ENCODE data around the gene ZNF580.

The ZNF580 gene

GRCh38 chr19:55690769-55691545 is 50.2 kb downstream of the ZNF580 start:
- in situ Hi-C loops (cut with MboI; ENCODE audit: low sequenced_read_pairs, unreplicated experiment) = no loop called here
- no peak for DNase-seq (ENCODE audit: low spot score)
- TF ChIP-seq, protein P1, sequence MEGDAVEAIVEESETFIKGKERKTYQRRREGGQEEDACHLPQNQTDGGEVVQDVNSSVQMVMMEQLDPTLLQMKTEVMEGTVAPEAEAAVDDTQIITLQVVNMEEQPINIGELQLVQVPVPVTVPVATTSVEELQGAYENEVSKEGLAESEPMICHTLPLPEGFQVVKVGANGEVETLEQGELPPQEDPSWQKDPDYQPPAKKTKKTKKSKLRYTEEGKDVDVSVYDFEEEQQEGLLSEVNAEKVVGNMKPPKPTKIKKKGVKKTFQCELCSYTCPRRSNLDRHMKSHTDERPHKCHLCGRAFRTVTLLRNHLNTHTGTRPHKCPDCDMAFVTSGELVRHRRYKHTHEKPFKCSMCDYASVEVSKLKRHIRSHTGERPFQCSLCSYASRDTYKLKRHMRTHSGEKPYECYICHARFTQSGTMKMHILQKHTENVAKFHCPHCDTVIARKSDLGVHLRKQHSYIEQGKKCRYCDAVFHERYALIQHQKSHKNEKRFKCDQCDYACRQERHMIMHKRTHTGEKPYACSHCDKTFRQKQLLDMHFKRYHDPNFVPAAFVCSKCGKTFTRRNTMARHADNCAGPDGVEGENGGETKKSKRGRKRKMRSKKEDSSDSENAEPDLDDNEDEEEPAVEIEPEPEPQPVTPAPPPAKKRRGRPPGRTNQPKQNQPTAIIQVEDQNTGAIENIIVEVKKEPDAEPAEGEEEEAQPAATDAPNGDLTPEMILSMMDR (IDR thresholded peaks at IDR 0.05; ENCODE audit: borderline replicate concordance, control extremely low read depth, extremely low read depth, insufficient read depth, missing control alignments) = no peak

DNA sequence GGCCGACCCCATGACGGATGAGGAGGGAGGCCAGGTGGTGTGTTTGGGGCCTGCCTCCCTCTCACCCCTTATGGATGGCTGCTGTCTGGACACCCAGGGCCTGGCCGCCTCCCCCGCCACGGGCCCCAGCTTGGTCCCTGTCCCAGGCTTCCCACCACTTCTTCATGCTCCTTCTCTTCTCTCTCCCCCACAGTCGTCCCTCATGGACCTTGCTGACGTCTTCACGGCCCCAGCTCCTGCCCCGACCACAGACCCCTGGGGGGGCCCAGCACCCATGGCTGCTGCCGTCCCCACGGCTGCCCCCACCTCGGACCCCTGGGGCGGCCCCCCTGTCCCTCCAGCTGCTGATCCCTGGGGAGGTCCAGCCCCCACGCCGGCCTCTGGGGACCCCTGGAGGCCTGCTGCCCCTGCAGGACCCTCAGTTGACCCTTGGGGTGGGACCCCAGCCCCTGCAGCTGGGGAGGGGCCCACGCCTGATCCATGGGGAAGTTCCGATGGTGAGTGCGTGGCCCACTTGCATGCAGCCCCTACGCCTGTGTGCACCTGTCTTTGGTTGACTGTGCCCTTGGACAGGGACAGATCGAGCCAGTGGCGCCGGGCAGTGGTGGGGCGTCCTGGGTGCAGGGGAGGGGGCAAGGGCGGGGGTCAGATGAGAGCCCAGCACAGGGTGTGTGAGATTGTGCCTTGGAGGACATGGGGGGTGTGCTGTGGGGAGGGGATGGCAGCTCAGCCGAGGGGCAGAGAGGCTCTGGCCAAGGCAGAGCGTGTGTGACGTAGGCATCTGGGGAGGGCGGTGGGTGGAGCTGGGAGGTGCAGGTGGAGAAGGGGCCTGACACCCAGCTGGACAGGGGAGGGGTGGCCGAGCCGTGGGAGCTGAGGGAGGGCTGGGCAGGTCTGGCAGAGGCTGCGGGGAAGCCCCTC is 51.0 kb downstream of the ZNF580 start:
- DNase-seq (ENCODE audit: low spot score) = peak; percentile 37
- TF ChIP-seq, protein P1 (IDR thresholded peaks at IDR 0.05; ENCODE audit: borderline replicate concordance, control extremely low read depth, extremely low read depth, insufficient read depth, missing control alignments) = no peak
- in situ Hi-C loops (cut with MboI; ENCODE audit: low sequenced_read_pairs, unreplicated experiment) = no loop called here

DNA sequence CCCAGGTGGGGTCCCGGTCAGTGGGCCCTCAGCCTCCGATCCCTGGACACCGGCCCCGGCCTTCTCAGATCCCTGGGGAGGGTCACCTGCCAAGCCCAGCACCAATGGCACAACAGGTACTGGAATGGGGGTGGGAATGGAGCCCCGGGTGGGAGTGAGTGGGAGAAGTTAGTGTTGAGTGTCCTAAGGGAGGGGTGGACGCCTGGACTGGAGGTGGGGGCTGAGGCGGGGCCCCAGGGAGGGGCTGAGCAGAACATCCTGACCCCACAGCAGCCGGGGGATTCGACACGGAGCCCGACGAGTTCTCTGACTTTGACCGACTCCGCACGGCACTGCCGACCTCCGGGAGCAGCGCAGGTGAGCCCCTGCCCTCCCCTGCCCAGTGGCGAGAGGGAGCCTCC is 51.9 kb downstream of the ZNF580 start:
- in situ Hi-C loops (cut with MboI; ENCODE audit: low sequenced_read_pairs, unreplicated experiment) = no loop called here
- peak; percentile 36 for DNase-seq (ENCODE audit: low spot score)
- TF ChIP-seq, protein P1 (IDR thresholded peaks at IDR 0.05; ENCODE audit: borderline replicate concordance, control extremely low read depth, extremely low read depth, insufficient read depth, missing control alignments) = no peak

All from GM13976 (cell line).